Activated T-cell treated with anti-CD3 and anti-CD28 coated beads for 48 hours (primary cell): Measurements from ENCODE around the gene TMEM238.

Experiments used
- DNase-seq: peaks from one replicate; pipeline ENCODE4 v3.0.0-alpha.2; 2020; ENCODE audit warnings: low read depth

TMEM238 gene

GRCh38 chr19:55358493-55358892 lies 25.6 kb downstream of the TMEM238 start:
- no peak for DNase-seq

GRCh38 chr19:55355213-55355821 lies 28.8 kb downstream of the TMEM238 start:
- no peak for DNase-seq

- no peak for DNase-seq
These were observed 29.3 kb downstream of the TMEM238 start, which contains the start of gene COX6B2 for GRCh38 chr19:55354698-55355212. COX6B2 (minus strand) TSS chr19:55354719; CDS start chr19:55354521, 198 bp downstream.

- peak; percentile 45 for DNase-seq
These were observed 30.0 kb downstream of the TMEM238 start for GRCh38 chr19:55353803-55354697.

GRCh38 chr19:55353356-55353802 lies 30.7 kb downstream of the TMEM238 start:
- no peak for DNase-seq

- DNase-seq: no peak
These were observed 31.4 kb downstream of the TMEM238 start for GRCh38 chr19:55352549-55353145.

GRCh38 chr19:55352040-55352439 lies 32.1 kb downstream of the TMEM238 start:
- DNase-seq: no peak

GRCh38 chr19:55350620-55351315 lies 33.3 kb downstream of the TMEM238 start:
- DNase-seq: no peak

GRCh38 chr19:55348317-55349034 lies 35.6 kb downstream of the TMEM238 start:
- DNase-seq: no peak

GRCh38 chr19:55347442-55348009 lies 36.6 kb downstream of the TMEM238 start:
- no peak for DNase-seq

GRCh38 chr19:55346725-55347441 lies 37.2 kb downstream of the TMEM238 start:
- no peak for DNase-seq

GRCh38 chr19:55345818-55346724 lies 38.0 kb downstream of the TMEM238 start:
- DNase-seq: no peak

GRCh38 chr19:55345101-55345817 lies 38.8 kb downstream of the TMEM238 start:
- DNase-seq: no peak

GRCh38 chr19:55344444-55344843 lies 39.6 kb downstream of the TMEM238 start:
- DNase-seq: no peak

- DNase-seq: no peak
These were observed 42.2 kb downstream of the TMEM238 start for GRCh38 chr19:55341595-55342531.

GRCh38 chr19:55341171-55341588 lies 42.9 kb downstream of the TMEM238 start:
- peak; percentile 73 for DNase-seq

- DNase-seq: peak; percentile 33
These were observed 43.3 kb downstream of the TMEM238 start for GRCh38 chr19:55340784-55341147.
